Measurements from ENCODE around the gene CCND1.

GRCh38 chr11:69674886-69675714 lies 34.1 kb downstream of the CCND1 start, which contains the start of gene LTO1:
- TF ChIP-seq CTCF (IDR thresholded peaks at IDR 0.05) (no peak), POLR2A (IDR thresholded peaks at IDR 0.05) (peak; percentile 75)

Measured in right lobe of liver (tissue), 4 donors.